HuH-7.5 (cell line): ENCODE measurements around the gene ZNF616.

Experiments used
- DNase-seq: peaks from one replicate; pipeline ENCODE4 v3.0.0; 2011; ENCODE audit warnings: low spot score

ZNF616 gene

DNA sequence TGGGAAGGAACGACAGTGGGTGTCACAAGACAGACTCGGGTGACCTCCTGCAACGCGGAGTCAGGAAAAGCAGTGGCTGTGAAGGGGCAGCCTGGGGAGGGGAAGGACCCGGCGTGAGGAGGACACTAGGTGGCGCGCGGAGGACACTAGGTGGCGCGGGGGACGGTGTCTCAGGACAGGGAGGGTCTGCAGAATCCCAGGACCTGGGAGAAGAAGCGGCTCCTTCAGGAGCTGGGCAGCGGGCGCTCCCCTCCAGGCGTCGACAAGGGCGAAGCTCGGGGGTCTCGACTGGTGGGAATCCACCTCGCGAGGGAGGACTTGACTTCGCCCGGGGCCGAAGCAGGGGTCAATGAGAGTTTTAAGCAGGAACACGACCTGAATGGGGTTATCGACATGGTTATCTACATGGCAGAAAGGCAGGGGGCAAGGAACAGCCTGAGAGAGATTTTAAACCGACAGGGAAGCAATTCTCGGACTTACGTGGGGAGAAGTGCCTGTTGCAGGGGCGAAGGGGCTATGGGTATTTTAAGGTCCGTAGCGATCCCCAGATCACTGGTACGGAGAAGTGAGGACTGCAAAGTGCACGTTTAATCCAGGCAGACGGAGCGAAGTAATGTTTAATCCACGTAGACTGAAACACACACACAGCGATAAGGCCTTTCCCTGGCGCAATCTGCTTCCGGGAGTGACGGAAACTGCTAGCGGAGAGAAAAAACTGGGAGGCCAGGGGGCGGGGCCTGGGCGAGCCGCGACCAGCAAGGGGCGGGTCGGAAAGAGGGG lies at the start of gene ZNF616:
Gene ZNF616 (minus strand): TSS at position 687 of the 780 bp plus-strand sequence. CDS start 9,426 bp downstream, outside the sequence.
- peak; percentile 57 for DNase-seq

GRCh38 chr19:52188822-52189734 lies 49.3 kb upstream of the ZNF616 start:
- DNase-seq = no peak

- no peak for DNase-seq
These were observed 47.7 kb upstream of the ZNF616 start for GRCh38 chr19:52187407-52187806.

- no peak for DNase-seq
These were observed 36.8 kb upstream of the ZNF616 start for GRCh38 chr19:52176574-52176973.

GRCh38 chr19:52172347-52172746 lies 32.6 kb upstream of the ZNF616 start:
- DNase-seq = no peak

DNA sequence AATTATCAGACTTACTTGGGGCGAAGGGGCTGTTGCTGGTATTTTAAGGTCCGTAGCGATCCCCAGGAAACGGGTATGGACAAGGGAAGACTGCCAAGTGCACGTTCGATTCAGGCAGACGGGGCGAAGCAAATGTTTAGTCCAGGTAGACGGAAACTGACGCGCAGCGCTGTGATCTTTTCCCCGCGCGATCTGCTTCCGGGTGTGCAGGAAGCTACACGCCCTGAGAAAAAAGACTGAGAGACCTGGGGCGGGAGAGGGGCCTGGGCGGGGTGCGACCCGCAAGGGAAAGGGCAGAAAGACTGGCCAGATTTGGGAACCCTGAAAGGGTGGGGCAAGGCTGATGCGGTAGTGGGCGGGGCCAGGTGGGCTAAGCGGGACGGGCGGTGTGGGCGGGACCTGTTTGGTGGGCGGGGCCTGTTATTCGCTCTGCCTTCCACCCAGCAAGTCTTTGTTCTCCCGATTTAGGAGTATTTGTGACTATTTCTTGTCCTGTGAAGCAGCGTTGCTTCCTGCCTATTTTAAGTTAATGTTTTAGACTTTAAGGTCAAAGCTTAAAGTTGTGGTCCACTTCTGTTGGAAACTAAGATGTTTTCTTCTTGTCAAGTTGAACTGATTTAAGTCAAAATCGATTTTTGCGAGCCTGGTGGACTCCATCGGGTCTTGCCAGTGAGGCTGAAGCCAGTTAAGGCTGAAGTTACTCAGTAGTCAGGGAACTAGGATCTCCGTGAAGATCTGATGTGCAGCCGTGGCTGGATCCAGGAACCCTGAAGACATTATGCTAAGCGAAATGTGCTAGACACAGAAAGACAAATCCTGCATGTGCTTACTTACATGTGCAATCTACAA lies 31.8 kb upstream of the ZNF616 start, which contains the start of gene ZNF836:
Gene ZNF836 (minus strand): TSS at position 301 of the 849 bp plus-strand sequence. CDS start 3,549 bp downstream, outside the sequence.
- DNase-seq = no peak

- DNase-seq = no peak
These were observed 31.2 kb upstream of the ZNF616 start for GRCh38 chr19:52170863-52171320.

- DNase-seq = no peak
These were observed 30.6 kb upstream of the ZNF616 start for GRCh38 chr19:52170304-52170703.

GRCh38 chr19:52155596-52156359 lies 16.0 kb upstream of the ZNF616 start:
- DNase-seq = no peak

DNA sequence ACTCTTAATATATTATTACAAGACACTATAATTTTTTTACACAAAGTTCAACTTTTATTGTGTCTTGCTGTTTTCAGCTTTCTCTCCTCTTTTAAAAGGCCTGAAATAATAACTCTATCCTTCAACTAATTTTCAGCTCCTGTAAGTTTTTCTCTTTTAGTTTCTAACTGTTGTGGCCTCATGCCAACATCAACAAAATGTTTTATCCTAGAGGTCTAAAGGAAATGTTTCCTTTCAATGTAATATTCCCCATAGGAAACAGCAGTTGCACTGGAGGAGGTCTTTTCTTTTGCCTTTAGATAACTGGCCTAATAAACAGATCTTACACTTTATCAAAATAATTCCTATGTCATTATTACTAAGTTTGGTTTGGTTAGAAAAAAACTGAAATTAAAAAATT lies 8.5 kb upstream of the ZNF616 start:
- DNase-seq = no peak

GRCh38 chr19:52142001-52142595 lies 2.4 kb upstream of the ZNF616 start:
- no peak for DNase-seq

GRCh38 chr19:52141203-52141602 lies 1.5 kb upstream of the ZNF616 start:
- DNase-seq = no peak

GRCh38 chr19:52140032-52140710 lies 433 bp upstream of the ZNF616 start:
- DNase-seq = peak; percentile 71

- no peak for DNase-seq
These were observed 821 bp downstream of the ZNF616 start for GRCh38 chr19:52138983-52139251.

- peak; percentile 14 for DNase-seq
These were observed 1.3 kb downstream of the ZNF616 start for GRCh38 chr19:52138278-52138982.

- no peak for DNase-seq
These were observed 19.5 kb downstream of the ZNF616 start for GRCh38 chr19:52120286-52120685.

GRCh38 chr19:52115526-52116053 lies 24.1 kb downstream of the ZNF616 start:
- no peak for DNase-seq

DNA sequence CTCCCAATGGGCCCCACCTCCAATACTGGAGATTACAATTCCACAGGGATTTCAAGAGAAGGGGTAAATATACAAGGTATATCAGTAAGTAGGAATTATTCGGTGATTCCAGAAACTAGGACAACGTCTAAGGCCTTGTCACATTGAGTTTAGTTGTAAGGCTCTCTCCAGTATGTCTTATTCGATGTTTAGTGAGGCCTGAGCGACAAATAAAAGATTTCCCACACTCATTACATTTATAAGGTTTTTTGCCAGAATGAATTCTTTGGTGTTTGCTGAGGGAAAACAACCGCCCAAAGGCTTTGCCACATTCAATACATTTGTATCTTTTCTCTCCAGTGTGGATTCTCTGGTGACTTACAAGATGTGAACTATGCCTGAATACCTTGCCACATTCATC lies 25.0 kb downstream of the ZNF616 start:
- no peak for DNase-seq

- no peak for DNase-seq
These were observed 27.1 kb downstream of the ZNF616 start for GRCh38 chr19:52112624-52113023.
